ENCODE results near the gene TTC7B.

TTC7B gene

GRCh38 chr14:90645842-90646443 is 170.3 kb downstream of the TTC7B start:
- no peak for TF ChIP-seq CTCF (IDR thresholded peaks at IDR 0.05)
- Mint-ChIP-seq H3K4me3 (no peak overlapping the region), H3K27ac (no peak overlapping the region), H3K27me3 (ENCODE audit: low read depth, poor library complexity) (peaks cover 4% of the 10 kb centered on the region), H3K9me3 (no peaks in the 10 kb centered on the region), H3K4me1 (peaks cover 10% of the 10 kb centered on the region), H3K36me3 (ENCODE audit: low read depth) (peaks cover 41% of the 10 kb centered on the region)
- no peak for DNase-seq

GRCh38 chr14:90644882-90645281 is 171.3 kb downstream of the TTC7B start:
- peaks cover 4% of the 10 kb centered on the region for H3K27me3 Mint-ChIP-seq (ENCODE audit: low read depth, poor library complexity)

GRCh38 chr14:90643982-90644670 is 172.1 kb downstream of the TTC7B start:
- Mint-ChIP-seq H3K4me3 (no peak overlapping the region), H3K9me3 (no peaks in the 10 kb centered on the region), H3K36me3 (ENCODE audit: low read depth) (peaks cover 47% of the 10 kb centered on the region), H3K27ac (no peak overlapping the region), H3K27me3 (ENCODE audit: low read depth, poor library complexity) (no peaks in the 10 kb centered on the region), H3K4me1 (peaks cover 10% of the 10 kb centered on the region)
- no peak for TF ChIP-seq CTCF (IDR thresholded peaks at IDR 0.05)
- DNase-seq = no peak

More at GRCh38 chr14:90644882-90645281, 171.3 kb downstream of the TTC7B start:
- Mint-ChIP-seq H3K9me3 (no peaks in the 10 kb centered on the region), H3K27ac (no peak overlapping the region), H3K4me3 (no peak overlapping the region), H3K4me1 (peaks cover 10% of the 10 kb centered on the region), H3K36me3 (ENCODE audit: low read depth) (peaks cover 47% of the 10 kb centered on the region)
- DNase-seq = no peak
- TF ChIP-seq CTCF (IDR thresholded peaks at IDR 0.05) = no peak

- Mint-ChIP-seq H3K9me3 (no peaks in the 10 kb centered on the region), H3K27ac (no peak overlapping the region), H3K4me3 (no peak overlapping the region), H3K4me1 (peaks cover 10% of the 10 kb centered on the region), H3K36me3 (ENCODE audit: low read depth) (peaks cover 54% of the 10 kb centered on the region), H3K27me3 (ENCODE audit: low read depth, poor library complexity) (no peaks in the 10 kb centered on the region)
- no peak for DNase-seq
- no peak for TF ChIP-seq CTCF (IDR thresholded peaks at IDR 0.05)
These were observed 173.9 kb downstream of the TTC7B start for GRCh38 chr14:90642244-90642717.

GRCh38 chr14:90641615-90642243 is 174.5 kb downstream of the TTC7B start:
- peaks cover 54% of the 10 kb centered on the region for H3K36me3 Mint-ChIP-seq (ENCODE audit: low read depth)
- no peaks in the 10 kb centered on the region for H3K9me3 Mint-ChIP-seq
- no peak overlapping the region for H3K4me3 Mint-ChIP-seq
- H3K4me1 Mint-ChIP-seq = peaks cover 10% of the 10 kb centered on the region
- no peaks in the 10 kb centered on the region for H3K27me3 Mint-ChIP-seq (ENCODE audit: low read depth, poor library complexity)
- TF ChIP-seq CTCF (IDR thresholded peaks at IDR 0.05) = no peak
- no peak overlapping the region for H3K27ac Mint-ChIP-seq
- DNase-seq = no peak
